Hypothalamus (tissue), 51 donors: Measurements from ENCODE around the gene THNSL1.
"Not testable (repeated sequence)": the region's sequence is repeated elsewhere in the genome, so short reads cannot be mapped to it uniquely, and the experiment has no call there.

ENCODE experiments used
- DNase-seq, 51 donors: peaks; one replicate each; lab custom pipeline; 2025; lab: John Stamatoyannopoulos, UW

Gene THNSL1, protein sequence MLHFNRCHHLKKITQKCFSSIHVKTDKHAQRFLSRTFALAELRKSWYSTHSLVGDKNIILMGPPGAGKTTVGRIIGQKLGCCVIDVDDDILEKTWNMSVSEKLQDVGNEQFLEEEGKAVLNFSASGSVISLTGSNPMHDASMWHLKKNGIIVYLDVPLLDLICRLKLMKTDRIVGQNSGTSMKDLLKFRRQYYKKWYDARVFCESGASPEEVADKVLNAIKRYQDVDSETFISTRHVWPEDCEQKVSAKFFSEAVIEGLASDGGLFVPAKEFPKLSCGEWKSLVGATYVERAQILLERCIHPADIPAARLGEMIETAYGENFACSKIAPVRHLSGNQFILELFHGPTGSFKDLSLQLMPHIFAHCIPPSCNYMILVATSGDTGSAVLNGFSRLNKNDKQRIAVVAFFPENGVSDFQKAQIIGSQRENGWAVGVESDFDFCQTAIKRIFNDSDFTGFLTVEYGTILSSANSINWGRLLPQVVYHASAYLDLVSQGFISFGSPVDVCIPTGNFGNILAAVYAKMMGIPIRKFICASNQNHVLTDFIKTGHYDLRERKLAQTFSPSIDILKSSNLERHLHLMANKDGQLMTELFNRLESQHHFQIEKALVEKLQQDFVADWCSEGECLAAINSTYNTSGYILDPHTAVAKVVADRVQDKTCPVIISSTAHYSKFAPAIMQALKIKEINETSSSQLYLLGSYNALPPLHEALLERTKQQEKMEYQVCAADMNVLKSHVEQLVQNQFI

DNA sequence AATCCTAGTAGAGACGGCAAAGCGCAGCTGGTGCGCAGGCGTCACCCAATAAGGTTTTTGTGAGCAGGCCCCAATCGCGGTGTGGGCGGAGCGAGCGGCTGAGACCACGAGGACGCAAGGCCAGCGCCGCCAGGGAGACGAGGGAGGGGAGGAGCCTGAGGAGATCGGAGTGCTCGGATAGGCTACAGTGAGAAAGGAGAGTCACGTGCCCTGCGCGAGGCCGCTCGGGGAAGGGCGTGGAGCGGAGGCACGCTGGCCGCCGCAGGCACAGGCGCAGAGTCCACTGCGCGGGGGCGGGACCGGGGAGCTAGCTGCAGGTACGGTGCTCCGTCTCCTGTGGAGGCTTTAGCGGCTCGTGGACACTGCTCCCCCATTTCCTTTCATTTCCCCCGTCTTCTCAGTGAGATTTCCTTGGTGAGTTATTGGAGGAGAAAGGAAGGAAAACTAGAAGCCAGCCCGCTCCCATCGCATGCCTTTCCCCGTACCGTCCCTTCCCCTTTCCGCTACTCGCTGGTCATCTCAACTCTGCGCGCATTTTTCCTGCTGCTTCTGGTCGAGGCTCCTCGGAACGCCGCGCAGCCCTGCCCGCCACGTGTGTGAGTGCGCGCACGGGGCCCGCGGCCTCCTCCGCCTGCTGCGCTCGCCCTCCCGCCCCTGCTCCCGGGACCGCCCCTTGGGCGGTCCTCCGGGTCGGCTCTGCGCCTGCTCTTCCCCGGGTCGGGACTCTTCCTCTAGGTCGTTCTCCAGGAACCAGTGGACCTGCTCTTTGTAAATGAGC is at the start of gene THNSL1:
THNSL1 (plus strand) TSS at position 237 of the 778 bp plus-strand sequence. CDS start 6,612 bp downstream, outside the sequence.
- peak; percentile 73 to 99 (median 97) for DNase-seq

DNA sequence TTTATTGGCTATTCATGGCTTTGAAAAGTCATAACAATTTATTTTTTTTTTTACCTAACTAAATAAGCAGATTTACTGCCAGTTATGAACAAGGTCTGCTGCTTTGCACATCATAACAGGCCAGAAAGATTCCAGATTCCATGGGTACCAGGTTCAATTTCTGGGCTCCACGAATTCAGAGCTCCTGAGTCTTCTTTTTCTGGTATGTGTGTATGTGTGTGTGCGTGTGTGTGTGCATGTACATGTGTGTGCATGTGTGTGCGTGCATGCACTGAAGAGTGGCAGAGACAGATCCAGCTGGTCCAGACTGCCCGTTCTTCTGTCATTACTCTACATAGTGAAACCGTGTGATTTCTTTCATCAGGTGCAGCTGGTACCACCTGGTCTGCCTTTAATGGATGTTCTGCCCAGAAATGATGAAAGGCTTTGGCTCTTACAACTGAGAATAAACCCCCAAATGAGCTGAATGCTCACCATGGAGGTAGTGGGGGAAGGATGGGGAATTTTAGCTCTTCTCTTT is 49.4 kb upstream of the THNSL1 start:
- no peak for DNase-seq

DNA sequence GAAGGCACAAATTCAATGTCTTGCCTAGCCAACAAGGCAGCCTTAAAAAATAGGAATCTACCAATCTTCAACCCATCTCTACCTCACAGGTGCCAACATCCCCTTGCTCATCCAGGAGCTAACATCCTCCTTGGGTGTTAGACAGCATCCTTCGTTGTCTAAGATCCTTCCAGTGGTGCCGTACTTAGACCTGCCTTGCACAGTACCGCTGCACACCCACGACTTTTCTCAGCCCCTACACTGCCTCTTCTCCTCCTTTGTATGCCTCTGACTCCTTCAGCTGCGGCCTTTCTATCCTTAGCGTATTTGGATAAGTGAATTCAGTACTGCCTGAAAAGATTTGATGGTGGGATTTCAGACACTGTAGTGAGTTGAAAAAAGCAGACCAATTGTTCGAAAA is 48.1 kb upstream of the THNSL1 start:
- no peak for DNase-seq

DNA sequence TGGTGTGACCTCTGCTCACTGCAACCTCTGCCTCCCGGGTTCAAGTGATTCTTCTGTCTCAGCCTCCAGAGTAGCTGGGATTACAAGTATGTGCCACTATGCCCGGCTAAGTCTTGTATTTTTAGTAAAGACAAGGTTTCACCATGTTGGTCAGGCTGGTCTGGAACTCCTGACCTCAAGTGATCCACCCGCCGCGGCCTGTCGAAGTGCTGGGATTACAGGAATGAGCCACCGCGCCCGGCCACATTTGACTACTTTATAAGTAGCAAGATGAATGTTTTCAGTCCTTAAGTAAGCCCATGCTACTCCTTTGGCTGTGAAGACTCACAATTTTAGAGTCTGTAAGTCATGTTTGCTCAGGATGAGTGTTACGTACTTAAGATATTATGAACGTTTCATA is 47.5 kb upstream of the THNSL1 start:
- not testable (repeated sequence) for DNase-seq

DNA sequence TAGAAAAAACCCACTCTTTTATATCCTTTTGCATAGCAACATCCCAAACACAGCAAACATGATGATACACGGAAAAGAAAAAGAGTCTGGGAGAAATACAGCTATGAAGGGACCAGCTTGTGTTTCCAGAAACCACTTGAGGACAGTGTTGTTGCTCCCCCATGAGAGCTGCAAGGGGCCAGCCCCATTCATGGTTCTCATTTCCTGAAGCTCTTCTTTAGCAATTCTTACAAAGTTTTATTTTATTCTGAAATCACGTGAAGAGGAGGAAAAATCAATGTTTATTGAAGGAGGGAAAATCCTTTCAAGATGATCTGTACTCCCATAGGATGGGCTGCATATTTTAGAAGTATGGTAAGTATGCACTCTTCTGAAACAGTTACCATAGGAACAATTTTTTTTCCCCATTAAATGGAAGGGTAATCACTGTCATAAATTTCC is 46.6 kb upstream of the THNSL1 start:
- DNase-seq, result no peak

DNA sequence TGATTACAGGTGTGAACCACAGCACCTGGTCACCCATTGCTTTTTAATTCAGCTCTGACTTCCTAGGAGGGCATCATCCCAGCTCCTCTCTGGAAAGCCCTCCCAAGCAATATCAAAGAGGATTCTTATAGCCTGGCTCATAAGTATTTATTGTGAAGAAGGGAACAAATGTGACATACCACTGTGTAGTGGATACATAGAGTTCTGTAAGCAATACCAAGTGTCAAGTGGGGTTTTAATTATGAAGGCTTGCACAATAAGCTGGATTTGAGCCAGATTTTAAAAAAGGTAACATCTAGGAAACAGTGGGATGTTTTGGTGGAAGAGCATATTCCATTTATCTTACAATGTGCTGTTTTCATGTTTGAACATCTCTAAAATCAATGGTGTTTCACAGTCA is 45.0 kb upstream of the THNSL1 start:
- no peak for DNase-seq

DNA sequence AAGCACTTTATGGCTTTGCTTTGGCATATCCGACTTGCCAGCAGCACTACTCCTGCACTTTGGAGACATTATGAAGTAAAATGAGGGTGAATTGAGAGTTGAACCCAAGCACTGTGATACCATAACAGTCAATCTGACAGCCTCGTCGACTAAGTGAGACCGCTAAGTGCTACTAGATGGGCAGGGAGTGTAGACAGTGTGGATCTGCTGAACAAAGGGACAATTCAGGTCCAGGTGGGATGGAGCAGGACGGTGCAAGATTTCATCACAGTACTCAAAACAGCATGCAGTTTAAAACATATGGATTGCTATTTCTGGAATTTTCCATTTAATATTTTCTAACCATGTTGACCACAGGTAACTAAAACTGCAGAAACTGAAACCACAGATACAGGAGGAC is 43.2 kb upstream of the THNSL1 start:
- DNase-seq, result no peak

DNA sequence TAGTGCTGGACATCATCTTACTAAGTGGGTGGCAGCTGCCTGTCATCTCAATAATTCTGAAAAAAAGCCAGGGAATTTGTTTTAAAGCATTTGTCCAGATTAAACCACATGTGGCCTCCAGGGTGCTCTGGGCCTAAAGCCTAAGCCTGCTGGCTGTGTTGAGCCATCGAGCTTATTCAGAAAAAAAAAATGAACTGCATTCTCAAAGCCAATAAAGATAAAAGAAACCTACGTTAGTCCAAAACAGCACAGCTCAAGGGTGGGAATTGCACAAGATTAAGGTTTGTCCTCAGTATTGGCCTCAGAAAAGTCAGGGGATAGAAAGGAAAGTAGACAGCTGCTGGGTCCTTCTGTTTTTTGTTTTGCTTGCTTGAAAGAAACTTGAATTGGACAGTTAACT is 41.4 kb upstream of the THNSL1 start:
- no peak for DNase-seq

DNA sequence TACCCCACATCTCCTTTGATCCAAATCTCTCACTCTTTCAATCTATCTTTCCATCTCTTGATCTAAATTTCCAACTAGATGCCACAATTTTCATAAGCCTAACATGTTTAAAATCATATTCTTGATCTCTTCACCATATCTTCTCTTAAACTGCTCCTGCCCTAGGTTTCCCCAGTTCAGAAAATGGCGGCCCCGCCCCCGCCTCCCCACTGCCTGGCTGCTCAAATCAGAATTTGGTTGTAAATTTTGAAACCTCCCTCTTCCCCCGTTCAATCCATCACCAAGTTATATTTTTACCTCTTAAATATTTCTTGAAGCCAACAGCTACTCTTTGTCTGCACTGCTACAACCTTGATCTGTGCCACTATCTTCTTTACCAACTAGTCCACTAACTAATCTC is 36.7 kb upstream of the THNSL1 start:
- no peak for DNase-seq

DNA sequence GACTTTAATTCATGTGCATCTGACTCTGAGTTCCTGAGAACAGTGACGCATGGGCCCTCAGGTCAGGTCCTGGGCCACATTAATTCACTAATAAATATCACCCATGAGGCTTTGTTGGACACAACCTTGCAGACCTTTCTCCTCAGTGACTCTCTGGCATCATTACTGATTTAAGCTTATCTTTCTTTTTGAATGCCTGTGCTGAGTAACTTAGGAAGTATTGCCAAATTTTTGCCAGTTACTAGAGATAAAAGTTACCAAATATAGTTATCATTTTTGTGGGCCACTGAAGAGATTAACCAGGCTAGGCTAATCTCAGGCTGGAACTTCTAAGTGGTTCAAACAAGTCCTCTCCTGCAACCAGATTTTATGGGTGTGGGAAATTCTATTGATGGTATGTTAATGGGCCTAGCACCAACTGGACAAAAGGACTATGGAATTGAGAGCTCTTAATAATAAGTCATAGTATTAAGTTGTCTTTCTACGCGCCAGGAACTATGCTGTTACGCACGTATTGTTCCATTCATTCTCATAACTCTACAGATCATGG is 35.2 kb upstream of the THNSL1 start:
- DNase-seq, result no peak

DNA sequence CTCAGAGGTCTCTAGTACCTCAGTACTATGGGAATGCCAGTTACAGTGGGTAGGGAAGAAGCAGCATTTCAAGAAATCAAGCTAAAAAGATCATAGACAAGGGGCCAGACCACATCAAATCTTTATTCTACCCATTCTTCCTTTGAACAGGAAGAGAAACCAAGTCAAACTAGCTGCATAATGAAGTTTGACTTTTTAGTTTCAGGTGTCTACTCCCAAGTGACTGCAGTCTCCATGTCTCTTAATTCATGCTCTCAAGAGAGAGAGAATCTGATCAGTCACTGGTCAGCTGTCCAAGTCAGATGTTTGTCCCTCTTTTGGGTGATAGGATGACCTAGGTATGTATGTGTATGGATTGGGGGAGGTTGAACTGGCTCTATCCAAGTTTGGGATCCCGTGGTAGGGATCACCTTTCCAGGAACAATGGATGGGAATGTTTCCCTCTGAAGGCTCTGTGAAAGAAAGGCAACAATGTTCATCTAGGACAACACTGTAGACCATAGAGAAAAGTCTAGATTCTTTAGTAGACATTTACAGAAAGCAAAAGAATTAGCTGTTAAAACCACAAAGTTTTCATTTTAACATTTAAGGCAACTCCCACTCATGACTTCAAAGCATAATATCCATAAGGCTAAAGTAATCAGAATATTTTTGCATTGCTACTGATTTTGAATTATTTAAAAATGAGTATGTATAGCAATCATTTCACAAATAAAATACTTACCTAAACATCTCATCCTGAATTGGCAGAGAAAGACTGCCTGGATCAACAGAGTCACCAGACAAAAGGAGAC is 33.9 kb upstream of the THNSL1 start:
- DNase-seq, result no peak

DNA sequence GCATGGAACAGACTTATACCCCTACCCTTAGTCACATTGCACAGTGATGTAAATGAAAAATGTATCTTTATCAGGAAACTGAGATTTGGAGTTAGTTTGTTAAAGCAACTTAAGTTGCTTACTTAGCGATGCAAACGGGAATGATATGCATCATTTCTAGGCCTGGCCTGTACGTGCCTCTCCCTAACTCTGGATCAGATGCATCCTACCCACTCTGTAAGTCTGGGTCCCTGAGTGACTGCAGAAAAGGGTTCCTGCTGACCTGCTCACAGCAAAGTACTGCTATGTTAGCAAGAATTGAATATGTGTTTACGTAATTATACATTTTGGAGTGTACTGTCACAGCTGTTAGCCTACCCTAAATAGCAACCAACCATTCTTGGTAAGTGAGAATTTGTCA is 33.3 kb upstream of the THNSL1 start:
- no peak for DNase-seq

DNA sequence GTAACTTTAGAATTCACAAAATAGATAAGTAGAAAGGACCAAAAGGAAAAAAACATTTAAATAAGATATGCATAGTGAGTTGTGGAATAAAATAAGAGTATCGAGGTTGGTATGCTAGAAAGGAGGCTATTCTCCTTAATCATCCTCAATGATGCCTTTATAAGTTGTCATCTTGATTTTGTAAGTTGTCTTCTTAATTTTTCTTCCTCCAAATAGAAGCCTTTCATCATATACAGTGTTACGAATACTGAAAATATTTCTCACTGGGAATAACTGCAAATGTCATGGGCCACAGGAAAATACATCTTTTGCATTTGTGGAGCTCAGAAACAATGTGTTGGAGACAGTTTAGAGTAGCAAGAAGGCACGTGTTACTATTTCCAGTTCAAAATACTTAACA is 32.5 kb upstream of the THNSL1 start:
- DNase-seq, result no peak

DNA sequence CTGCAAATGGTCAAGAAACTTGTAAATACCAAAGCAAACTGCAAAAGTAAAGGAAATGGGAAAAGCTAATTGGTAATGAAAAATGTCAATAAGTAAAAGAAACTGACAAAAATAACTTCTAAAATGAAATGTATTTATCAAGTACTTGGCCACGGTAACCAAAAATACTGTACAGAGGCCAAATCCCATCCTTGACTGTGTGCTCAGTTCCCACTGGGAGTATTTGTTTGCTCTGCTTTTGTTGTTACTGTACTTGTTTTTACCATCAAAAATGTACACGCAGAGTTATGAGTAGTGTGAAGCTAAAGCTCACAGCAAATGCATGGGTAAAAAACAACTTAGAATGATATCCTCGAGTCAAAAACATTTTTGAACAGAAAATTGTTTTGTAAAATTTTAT is 31.5 kb upstream of the THNSL1 start:
- no peak for DNase-seq

DNA sequence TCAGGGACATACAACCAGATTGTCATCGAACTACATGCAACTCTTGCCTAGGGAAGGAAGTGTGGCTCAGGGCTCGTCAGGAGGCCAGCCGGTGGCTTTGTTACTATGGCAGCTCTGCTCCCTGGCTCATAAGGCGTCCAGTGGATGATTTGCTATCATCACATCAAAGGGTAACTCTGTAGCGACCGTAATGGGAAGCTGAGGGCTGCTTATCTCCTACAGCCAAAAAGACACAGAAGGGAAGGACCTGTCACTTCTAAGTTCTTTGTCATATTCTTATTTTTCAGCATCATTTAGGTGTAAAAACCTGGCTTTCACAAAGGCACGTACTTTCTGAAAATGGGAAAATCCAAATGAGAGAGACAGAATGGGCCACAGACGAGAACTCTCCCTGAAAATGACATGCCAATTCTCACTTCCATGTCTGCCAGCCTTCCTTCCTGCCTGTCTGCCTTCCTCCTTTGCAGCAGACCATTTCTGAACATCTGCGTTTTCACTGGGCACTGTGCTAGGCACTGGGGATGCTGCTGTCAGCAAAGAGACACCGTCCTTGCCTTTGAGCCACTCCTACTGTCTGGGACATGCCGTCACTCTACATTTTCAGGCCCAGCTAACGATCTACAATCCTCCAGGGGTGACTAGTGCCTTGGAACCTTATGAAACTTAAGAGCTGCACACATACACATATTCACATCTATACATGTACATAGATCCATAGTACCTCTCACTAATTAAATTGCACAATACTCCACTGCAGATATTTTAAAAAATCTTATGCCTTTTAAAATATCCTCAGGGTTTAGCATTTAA is 27.4 kb upstream of the THNSL1 start:
- DNase-seq, result peak in 16 of 51 donors; percentile 3 to 27 (median 10)

DNA sequence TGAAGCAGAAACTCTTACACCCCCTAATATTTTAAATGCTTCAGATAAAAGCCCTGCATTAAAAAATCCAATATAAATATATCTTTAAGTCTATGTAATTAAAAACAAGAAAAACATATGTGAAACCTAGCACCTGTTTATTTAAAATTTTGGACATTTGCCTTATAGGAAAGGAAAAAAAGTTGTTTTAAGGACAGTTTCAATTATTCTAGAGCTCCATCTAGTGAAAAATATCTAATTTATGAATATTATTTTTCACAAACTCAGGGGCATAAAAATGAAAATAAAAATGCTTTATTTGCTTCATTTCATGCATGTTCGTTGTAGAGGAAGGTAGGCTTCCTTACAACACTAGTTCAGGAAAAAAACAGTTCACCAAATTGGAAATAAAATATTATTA is 26.5 kb upstream of the THNSL1 start:
- DNase-seq, result no peak

DNA sequence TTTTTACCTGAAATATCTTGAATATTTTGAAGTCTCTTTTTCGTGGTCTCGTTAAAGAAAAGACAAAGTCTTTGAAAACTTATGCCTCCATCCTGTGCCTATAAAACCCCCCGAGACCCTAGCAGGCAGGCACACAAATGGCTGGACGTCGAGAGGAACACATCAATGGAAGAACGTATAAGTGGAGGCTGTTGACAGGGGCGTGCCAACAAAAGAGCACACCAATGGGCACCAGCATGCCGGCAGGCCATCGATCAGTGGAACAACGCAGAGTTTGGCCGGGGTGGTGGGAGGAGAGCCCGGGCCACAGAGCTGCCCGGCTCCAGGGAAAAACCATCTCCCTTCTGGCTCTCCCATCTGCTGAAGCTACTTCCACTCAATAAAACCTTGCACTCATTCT is 25.1 kb upstream of the THNSL1 start:
- DNase-seq, result no peak

DNA sequence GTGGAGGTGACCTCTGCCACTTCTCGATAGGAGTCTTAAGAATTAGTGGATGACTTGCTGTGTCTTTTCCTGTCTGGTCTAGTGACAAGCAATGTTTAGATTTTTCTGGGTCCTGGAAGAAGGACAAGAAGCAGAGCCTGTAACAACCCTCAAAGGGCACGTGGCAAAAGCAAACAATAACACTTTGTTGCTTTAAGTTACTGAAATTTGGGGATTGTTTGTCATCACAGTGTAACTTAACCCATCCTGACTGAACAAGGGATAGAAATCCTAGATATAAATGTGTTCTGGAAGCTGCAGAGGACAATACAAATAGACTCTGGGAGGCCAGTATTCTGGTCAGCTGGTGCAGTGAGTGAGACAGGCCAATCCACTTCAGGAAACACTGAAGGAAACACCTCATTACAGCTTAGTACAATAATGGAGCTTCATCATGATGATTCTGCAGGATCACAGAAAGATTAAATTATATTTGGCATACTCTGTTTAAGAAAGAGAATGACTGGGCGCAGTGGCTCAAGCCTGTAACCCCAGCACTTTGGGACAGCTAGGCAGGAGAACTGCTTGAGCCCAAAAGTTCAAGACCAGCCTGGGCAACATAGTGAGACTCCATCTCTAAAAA is 23.8 kb upstream of the THNSL1 start:
- no peak for DNase-seq
